D721Med (cell line): Measurements from ENCODE around the gene NELL2.

Source experiments
- DNase-seq: peaks from one replicate; pipeline ENCODE4 v3.0.0; 2011; ENCODE audit warnings: low spot score; ENCODE audit not compliant: insufficient read length
- FAIRE-seq: peaks from 2 replicates; lab custom pipeline; 2011; peaks lifted over from hg19 to GRCh38; lab: Jason Lieb, UNC
- CTCF ChIP-seq: IDR thresholded peaks from 2 replicates; pipeline ENCODE4 v1.5.1; 2012; ENCODE audit warnings: mild to moderate bottlenecking, control low read depth; ENCODE audit not compliant: insufficient read depth; ENCODE audit errors: missing control alignments

Gene NELL2

GRCh38 chr12:44863867-44864266, 12.2 kb downstream of the NELL2 start:
- FAIRE-seq (no peak), DNase-seq (no peak)
- no peak for TF ChIP-seq CTCF

- no peak for DNase-seq
- FAIRE-seq = no peak
- no peak for TF ChIP-seq CTCF
Measured at GRCh38 chr12:44859998-44860689, 16.0 kb downstream of the NELL2 start.

GRCh38 chr12:44858226-44858855, 17.8 kb downstream of the NELL2 start:
- FAIRE-seq (no peak), DNase-seq (no peak)
- no peak for TF ChIP-seq CTCF

- FAIRE-seq (no peak), DNase-seq (no peak)
- no peak for TF ChIP-seq CTCF
Measured at GRCh38 chr12:44852483-44852882, 23.6 kb downstream of the NELL2 start.

GRCh38 chr12:44851586-44851985, 24.5 kb downstream of the NELL2 start:
- FAIRE-seq (no peak), DNase-seq (no peak)
- no peak for TF ChIP-seq CTCF

GRCh38 chr12:44848703-44849085, 27.4 kb downstream of the NELL2 start:
- TF ChIP-seq CTCF = no peak
- DNase-seq (no peak), FAIRE-seq (no peak)
